Neutrophil (primary cell): Measurements from ENCODE around the gene PER2.

Experiments used
- H3K27ac ChIP-seq: fragments of 200-600 bp; sonication (generic); 2 replicates; pipeline ENCODE4 v1.5.1; 2016; ENCODE audit warnings: mild to moderate bottlenecking, moderate library complexity
- H3K27me3 ChIP-seq: fragments of 200-600 bp; sonication (generic); 2 replicates; pipeline ENCODE4 v1.6.0; 2016; ENCODE audit warnings: mild to moderate bottlenecking
- H3K36me3 ChIP-seq: fragments of 200-600 bp; sonication (generic); 2 replicates; pipeline ENCODE4 v1.5.1; 2017
- H3K4me1 ChIP-seq, 2 experiments: fragments of 200-600 bp in 1 of 2; sonication (generic) in 1 of 2; 1 replicate in 1 of 2; 2 replicates in 1 of 2; pipeline versions ENCODE4 v1.5.1 to v1.6.1; 2013 to 2016; ENCODE audit warnings: low read depth in 1 of 2, low read length in 1 of 2, mild to moderate bottlenecking in 1 of 2, moderate library complexity in 1 of 2; ENCODE audit not compliant: control insufficient read depth in 1 of 2, insufficient read depth in 1 of 2
- H3K4me3 ChIP-seq, 2 experiments: fragments of 200-600 bp in 1 of 2; sonication (generic) in 1 of 2; 1 replicate in 1 of 2; 2 replicates in 1 of 2; pipeline ENCODE4 v1.5.1; 2013 to 2016; ENCODE audit warnings: low read depth in 1 of 2, low read length in 1 of 2, mild to moderate bottlenecking in 1 of 2, moderate library complexity in 1 of 2
- H3K9me3 ChIP-seq: fragments of 200-600 bp; sonication (generic); 2 replicates; pipeline ENCODE4 v1.5.1; 2016
- CTCF ChIP-seq: fragments of 200-600 bp; sonication (generic); IDR thresholded peaks from 2 replicates; pipeline ENCODE4 v1.5.1; 2016; ENCODE audit warnings: antibody characterized with exemption

PER2 gene

GRCh38 chr2:238228700-238229099, 59.7 kb downstream of the PER2 start:
- TF ChIP-seq CTCF, result no peak
- Histone ChIP-seq H3K9me3 (no peaks in the 10 kb centered on the region), H3K27ac (no peak overlapping the region), H3K4me3 (no peak overlapping the region), H3K27me3 (peaks cover 2% of the 10 kb centered on the region), H3K36me3 (peaks cover 15% of the 10 kb centered on the region), H3K4me1 (peaks cover 8 to 15% of the 10 kb centered on the region in 2 experiments)

GRCh38 chr2:238227587-238228032, 60.8 kb downstream of the PER2 start:
- no peak overlapping the region for H3K4me3 ChIP-seq
- no peak overlapping the region for H3K27ac ChIP-seq
- H3K36me3 ChIP-seq, result peaks cover 15% of the 10 kb centered on the region
- peaks cover 8 to 12% of the 10 kb centered on the region in 2 experiments for H3K4me1 ChIP-seq
- TF ChIP-seq CTCF, result no peak
- no peaks in the 10 kb centered on the region for H3K9me3 ChIP-seq
- no peaks in the 10 kb centered on the region for H3K27me3 ChIP-seq

- H3K36me3 ChIP-seq, result peaks cover 15% of the 10 kb centered on the region
- H3K27ac ChIP-seq, result no peak overlapping the region
- H3K9me3 ChIP-seq, result no peaks in the 10 kb centered on the region
- no peaks in the 10 kb centered on the region for H3K27me3 ChIP-seq
- no peak overlapping the region for H3K4me3 ChIP-seq
- peaks cover 8 to 12% of the 10 kb centered on the region in 2 experiments for H3K4me1 ChIP-seq
- TF ChIP-seq CTCF, result no peak
These were observed 61.5 kb downstream of the PER2 start for GRCh38 chr2:238226698-238227586.

- no peak overlapping the region for H3K4me3 ChIP-seq
- no peak overlapping the region for H3K27ac ChIP-seq
- peaks cover 15% of the 10 kb centered on the region for H3K36me3 ChIP-seq
- no peaks in the 10 kb centered on the region for H3K27me3 ChIP-seq
- TF ChIP-seq CTCF, result no peak
- H3K9me3 ChIP-seq, result no peaks in the 10 kb centered on the region
- peaks cover 6% of the 10 kb centered on the region in 2 experiments for H3K4me1 ChIP-seq
These were observed 62.3 kb downstream of the PER2 start for GRCh38 chr2:238225911-238226697.

GRCh38 chr2:238225121-238225520, 63.3 kb downstream of the PER2 start:
- H3K9me3 ChIP-seq, result no peaks in the 10 kb centered on the region
- H3K27ac ChIP-seq, result no peak overlapping the region
- TF ChIP-seq CTCF, result no peak
- no peaks in the 10 kb centered on the region for H3K27me3 ChIP-seq
- H3K4me3 ChIP-seq, result no peak overlapping the region
- H3K4me1 ChIP-seq, result no peaks in the 10 kb centered on the region
- H3K36me3 ChIP-seq, result peaks cover 15% of the 10 kb centered on the region
